Activated CD8-positive, alpha-beta memory T cell treated with anti-CD3 and anti-CD28 coated beads, Interleukin-2, amount 10 ng/mL, durations not matched to agents 7 days and 5 days (primary cell): ENCODE results near the gene COL25A1. TPM values are rescaled to one million over a fixed set of nuclear protein-coding genes. Genes with fewer than 3 reads are reported as not detected.

Experiments used
- ATAC-seq: fragments of 150-1000 bp; cut with Tn5 transposase; one replicate; pipeline ENCODE4 v1.10.0; 2021; ENCODE audit warnings: moderate library complexity
- CTCF ChIA-PET: fragments of 350-600 bp; sonication (Branson Sonifier 250); formaldehyde crosslinking; loops from one replicate; lab custom pipeline; 2021; ENCODE audit warnings: antibody characterized with exemption; lab: Charles Lee
- DNase-seq: peaks from one replicate; pipeline ENCODE4 v3.0.0-alpha.2; 2020
- H3K27ac Mint-ChIP-seq: one replicate; pipeline ENCODE4 v1.8.0; 2021; ENCODE audit warnings: mild to moderate bottlenecking, mixed read lengths
- H3K27me3 Mint-ChIP-seq: one replicate; pipeline ENCODE4 v1.8.0; 2021; ENCODE audit warnings: mixed read lengths
- H3K36me3 Mint-ChIP-seq: one replicate; pipeline ENCODE4 v1.8.0; 2021; ENCODE audit warnings: mild to moderate bottlenecking, mixed read lengths
- H3K4me1 Mint-ChIP-seq: one replicate; pipeline ENCODE4 v1.8.0; 2021; ENCODE audit warnings: mixed read lengths
- H3K4me3 Mint-ChIP-seq: one replicate; pipeline ENCODE4 v1.8.0; 2021; ENCODE audit warnings: mild to moderate bottlenecking, moderate library complexity, mixed read lengths
- H3K9me3 Mint-ChIP-seq: one replicate; pipeline ENCODE4 v1.8.0; 2022; ENCODE audit warnings: low read depth, mixed read lengths
- total RNA-seq, 2 experiments: library from RNA; stranded (reverse); gene quantifications; one replicate each; pipeline ENCODE4 v1.2.3, GENCODE V29; 2021

The COL25A1 gene
- total RNA-seq, 2 experiments from 2014 or later = not detected

DNA sequence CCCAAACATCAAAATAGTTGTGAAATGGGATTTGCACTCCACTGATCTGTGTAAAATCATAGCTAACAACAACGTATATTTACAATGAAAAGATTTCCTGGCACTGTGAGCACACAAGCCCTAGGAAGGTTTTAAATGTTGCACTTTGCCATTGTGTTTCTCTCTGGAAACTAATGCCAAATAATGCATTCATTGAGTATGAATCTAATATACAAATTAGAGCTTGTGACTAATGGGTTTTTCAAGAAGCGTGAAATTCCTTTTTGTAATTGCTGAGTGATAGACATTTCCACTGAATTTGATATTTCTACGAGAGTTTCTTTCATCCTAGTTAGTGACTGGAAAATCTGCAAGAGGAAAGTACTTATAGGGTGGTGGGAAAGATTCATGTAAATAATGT is 135.9 kb downstream of the COL25A1 start:
- peaks cover 38% of the 10 kb centered on the region for H3K27me3 Mint-ChIP-seq
- no peak overlapping the region for H3K27ac Mint-ChIP-seq
- no peak overlapping the region for H3K4me3 Mint-ChIP-seq
- H3K36me3 Mint-ChIP-seq = no peaks in the 10 kb centered on the region
- ATAC-seq (no peak), DNase-seq (no peak)
- no peaks in the 10 kb centered on the region for H3K9me3 Mint-ChIP-seq
- no peaks in the 10 kb centered on the region for H3K4me1 Mint-ChIP-seq
- CTCF ChIA-PET = no interaction called here

DNA sequence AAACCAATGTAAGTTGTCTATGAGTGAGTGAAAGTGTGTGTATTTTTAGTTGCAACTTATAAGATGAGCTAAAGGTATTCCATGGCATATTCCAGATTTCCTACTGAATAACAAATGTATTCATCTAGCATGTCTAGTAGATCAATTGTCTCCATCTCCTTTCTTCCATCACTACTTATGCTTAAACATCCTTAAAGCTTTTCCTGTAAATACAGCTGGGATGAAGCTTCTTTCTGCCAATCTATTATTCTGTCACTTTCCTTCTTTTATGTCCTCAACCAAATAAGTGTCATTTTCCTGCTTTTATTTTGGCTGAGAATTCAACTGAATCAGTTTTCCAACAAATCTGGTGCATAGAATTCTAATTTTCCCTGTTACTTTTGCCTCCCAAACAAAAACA is 136.3 kb downstream of the COL25A1 start:
- peaks cover 38% of the 10 kb centered on the region for H3K27me3 Mint-ChIP-seq
- CTCF ChIA-PET = no interaction called here
- DNase-seq = no peak
- H3K27ac Mint-ChIP-seq = no peak overlapping the region
- H3K4me3 Mint-ChIP-seq = no peak overlapping the region
- ATAC-seq = no peak
- H3K36me3 Mint-ChIP-seq = no peaks in the 10 kb centered on the region
- H3K9me3 Mint-ChIP-seq = no peaks in the 10 kb centered on the region
- H3K4me1 Mint-ChIP-seq = no peaks in the 10 kb centered on the region

DNA sequence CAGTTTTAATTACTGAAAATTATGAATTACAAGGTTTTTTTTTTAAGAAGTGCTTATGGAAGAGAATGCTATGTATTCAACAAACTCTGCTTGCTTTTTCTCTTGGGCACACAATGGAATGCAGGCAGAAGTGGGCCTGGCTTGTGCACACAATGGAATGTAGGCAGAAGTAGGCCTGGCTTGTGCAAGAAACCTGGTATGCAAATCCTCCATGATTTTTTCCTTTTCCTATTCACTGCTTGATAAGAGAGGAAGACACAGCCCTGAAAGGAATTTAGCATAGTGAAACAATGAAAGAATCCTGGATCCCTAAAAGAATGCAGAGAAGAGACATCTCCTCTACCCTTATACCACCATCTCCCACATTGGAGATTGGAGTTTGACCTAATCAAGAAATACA is 138.4 kb downstream of the COL25A1 start:
- CTCF ChIA-PET = no interaction called here
- Mint-ChIP-seq H3K36me3 (no peaks in the 10 kb centered on the region), H3K27ac (no peak overlapping the region), H3K9me3 (no peaks in the 10 kb centered on the region), H3K27me3 (peaks cover 37% of the 10 kb centered on the region), H3K4me1 (no peaks in the 10 kb centered on the region), H3K4me3 (no peak overlapping the region)
- ATAC-seq (no peak), DNase-seq (no peak)

DNA sequence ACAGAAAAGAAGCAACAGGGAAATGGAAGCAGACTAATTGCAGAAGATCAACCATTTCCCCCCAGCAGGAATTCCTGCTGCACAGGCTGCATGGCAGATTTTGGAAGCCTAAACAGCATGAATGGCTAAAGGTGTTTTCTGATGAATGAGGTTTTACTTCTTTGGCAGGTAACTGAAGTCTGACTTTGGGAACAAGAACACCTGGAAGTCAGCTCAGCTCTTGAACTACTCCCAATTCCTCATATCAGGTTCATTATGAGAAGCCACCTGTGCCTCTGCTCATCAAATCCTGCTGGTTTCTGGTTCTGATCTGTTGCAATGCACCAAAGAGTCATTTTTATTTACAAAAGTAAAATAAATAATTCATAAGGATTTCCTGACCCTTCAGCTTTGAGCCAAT is 139.0 kb downstream of the COL25A1 start:
- Mint-ChIP-seq H3K27ac (no peak overlapping the region), H3K4me1 (no peaks in the 10 kb centered on the region), H3K9me3 (no peaks in the 10 kb centered on the region), H3K36me3 (no peaks in the 10 kb centered on the region), H3K27me3 (peaks cover 34% of the 10 kb centered on the region), H3K4me3 (no peak overlapping the region)
- no peak for DNase-seq
- no peak for ATAC-seq
- CTCF ChIA-PET = no interaction called here

DNA sequence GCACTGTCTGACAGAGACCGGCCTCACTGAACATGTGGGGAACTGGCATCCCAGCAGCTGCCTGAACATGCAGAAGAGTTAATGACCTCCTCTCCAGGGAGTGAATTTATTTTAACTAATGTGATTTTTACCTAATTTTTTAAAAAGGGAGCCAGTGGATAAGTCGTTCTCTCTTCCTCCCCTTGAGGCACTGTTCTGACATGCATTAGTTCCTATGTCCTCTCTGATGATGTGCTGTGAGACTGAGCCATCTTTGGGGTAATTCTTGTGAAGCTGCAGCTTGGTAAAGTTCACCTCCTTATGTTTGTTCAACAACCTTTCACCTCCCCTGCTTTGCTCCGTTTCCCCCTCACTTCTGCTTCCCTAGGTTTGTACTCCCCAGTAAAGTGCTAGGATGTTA is 139.7 kb downstream of the COL25A1 start:
- H3K36me3 Mint-ChIP-seq = no peaks in the 10 kb centered on the region
- no peaks in the 10 kb centered on the region for H3K4me1 Mint-ChIP-seq
- CTCF ChIA-PET = no interaction called here
- H3K9me3 Mint-ChIP-seq = no peaks in the 10 kb centered on the region
- H3K27ac Mint-ChIP-seq = no peak overlapping the region
- ATAC-seq = no peak
- peaks cover 30% of the 10 kb centered on the region for H3K27me3 Mint-ChIP-seq
- no peak overlapping the region for H3K4me3 Mint-ChIP-seq
- no peak for DNase-seq

DNA sequence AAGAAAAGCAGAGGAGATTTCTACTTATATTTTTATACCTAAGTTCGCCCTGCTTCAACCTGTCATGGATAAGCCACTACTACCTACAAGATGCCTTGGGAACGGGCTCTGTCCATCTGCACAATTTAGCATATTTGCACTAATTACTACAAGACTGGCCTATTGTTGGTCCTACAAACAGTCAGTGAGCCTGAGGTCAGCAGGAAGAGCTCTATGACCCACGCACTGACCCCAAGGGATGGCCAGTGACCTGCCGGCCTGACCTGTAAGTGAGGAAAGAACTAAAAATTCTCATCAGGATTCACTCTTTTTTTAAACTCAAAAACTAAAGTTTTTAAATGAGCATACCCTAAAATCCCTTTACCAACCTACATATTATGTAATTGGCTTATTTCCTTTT is 142.0 kb downstream of the COL25A1 start:
- Mint-ChIP-seq H3K27me3 (peaks cover 23% of the 10 kb centered on the region), H3K4me1 (no peaks in the 10 kb centered on the region), H3K27ac (no peak overlapping the region), H3K4me3 (no peak overlapping the region), H3K9me3 (no peaks in the 10 kb centered on the region), H3K36me3 (no peaks in the 10 kb centered on the region)
- DNase-seq (no peak), ATAC-seq (no peak)
- CTCF ChIA-PET = no interaction called here

DNA sequence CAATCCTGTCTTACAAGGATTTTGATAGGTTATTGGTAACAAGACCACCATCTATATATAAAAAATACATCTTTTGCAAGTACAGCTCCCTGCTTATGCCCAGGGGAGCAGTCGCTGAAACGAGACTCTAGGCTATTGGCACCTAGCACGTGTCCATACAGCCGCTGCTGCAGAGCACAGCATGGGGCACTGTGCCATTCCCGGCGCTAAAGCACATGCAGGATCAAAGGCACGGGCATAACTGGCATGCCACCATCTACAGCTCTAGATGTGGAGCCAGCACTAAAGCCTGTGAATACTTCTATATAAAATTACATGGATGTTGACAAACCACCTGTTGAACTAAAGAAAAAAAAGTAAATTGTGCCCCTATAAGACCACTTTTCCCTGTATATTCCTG is 144.8 kb downstream of the COL25A1 start:
- Mint-ChIP-seq H3K27ac (no peak overlapping the region), H3K9me3 (no peaks in the 10 kb centered on the region), H3K4me3 (no peak overlapping the region), H3K4me1 (no peaks in the 10 kb centered on the region), H3K36me3 (no peaks in the 10 kb centered on the region), H3K27me3 (peaks cover 18% of the 10 kb centered on the region)
- no peak for DNase-seq
- no peak for ATAC-seq
- CTCF ChIA-PET = no interaction called here

DNA sequence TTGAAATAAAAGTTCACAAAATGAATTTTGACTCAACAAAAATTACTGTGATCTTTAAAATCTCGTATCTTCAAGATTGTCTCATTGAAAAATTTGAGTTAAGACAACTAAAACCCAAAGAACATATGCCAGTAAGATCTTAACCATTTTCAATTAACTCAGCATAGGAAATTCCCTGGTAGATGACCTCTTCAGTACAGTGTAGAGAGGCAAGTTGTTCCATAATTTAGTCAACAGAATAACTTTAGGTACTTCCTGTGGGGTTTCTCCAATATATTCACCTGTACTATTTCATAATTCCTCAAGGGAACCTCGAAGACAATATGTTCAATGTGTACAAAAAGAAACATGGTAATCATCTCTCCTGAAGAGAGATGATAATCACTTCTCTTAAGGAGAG is 145.3 kb downstream of the COL25A1 start:
- Mint-ChIP-seq H3K4me3 (no peak overlapping the region), H3K36me3 (no peaks in the 10 kb centered on the region), H3K4me1 (no peaks in the 10 kb centered on the region), H3K27me3 (peaks cover 21% of the 10 kb centered on the region), H3K9me3 (no peaks in the 10 kb centered on the region), H3K27ac (no peak overlapping the region)
- CTCF ChIA-PET = no interaction called here
- DNase-seq (no peak), ATAC-seq (no peak)

DNA sequence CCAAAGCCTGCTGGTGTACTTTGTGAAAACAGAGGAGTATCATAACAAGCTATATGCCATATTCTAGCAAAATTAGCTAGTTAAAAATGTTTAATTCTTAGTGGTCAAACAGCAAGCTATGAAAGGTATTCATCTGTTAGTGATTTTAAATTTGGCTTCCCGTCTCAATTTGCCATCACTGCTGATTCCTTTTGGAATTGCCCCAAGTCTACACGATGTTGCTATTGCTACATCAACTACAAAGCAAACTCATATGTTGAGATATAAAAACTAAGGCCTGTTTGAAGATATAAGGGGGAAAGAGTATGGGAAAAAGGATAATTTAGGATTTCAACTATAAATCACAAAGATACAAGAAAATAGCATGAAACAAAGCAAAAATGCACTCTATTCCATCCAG is 146.1 kb downstream of the COL25A1 start:
- Mint-ChIP-seq H3K36me3 (no peaks in the 10 kb centered on the region), H3K27me3 (peaks cover 18% of the 10 kb centered on the region), H3K4me1 (no peaks in the 10 kb centered on the region), H3K9me3 (no peaks in the 10 kb centered on the region), H3K4me3 (no peak overlapping the region), H3K27ac (no peak overlapping the region)
- ATAC-seq = no peak
- CTCF ChIA-PET = no interaction called here
- DNase-seq = no peak

DNA sequence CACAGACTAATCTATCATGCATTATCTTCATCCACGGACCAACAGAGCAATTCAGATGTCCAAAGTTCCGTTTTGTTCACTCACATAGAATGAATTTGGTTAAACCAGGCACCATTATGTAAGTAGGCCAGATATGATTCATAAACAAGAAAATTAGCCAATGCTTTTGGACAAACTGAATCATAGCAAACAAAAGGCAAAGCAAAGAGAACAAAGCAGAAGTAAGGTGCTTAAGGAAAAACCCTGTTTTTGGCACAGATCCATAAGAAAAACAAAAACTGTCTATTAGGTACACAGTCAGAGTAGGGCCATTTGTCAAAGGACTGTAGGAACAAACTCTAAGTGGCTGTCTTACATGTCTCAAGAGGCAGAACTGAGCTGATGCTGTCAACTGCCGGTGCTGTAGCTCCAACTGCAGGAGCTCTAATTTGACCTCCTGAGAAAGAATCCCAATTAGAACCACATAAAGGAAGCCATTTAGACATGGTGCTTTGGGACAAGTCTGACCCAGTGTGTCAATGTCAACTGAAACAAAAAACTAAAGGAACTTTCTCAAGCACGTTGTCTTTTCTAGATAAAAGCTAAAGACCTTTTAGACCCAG is 146.7 kb downstream of the COL25A1 start:
- Mint-ChIP-seq H3K4me3 (no peak overlapping the region), H3K27ac (no peak overlapping the region), H3K4me1 (no peaks in the 10 kb centered on the region), H3K9me3 (no peaks in the 10 kb centered on the region), H3K27me3 (peaks cover 21% of the 10 kb centered on the region), H3K36me3 (no peaks in the 10 kb centered on the region)
- CTCF ChIA-PET = no interaction called here
- DNase-seq = no peak
- no peak for ATAC-seq

DNA sequence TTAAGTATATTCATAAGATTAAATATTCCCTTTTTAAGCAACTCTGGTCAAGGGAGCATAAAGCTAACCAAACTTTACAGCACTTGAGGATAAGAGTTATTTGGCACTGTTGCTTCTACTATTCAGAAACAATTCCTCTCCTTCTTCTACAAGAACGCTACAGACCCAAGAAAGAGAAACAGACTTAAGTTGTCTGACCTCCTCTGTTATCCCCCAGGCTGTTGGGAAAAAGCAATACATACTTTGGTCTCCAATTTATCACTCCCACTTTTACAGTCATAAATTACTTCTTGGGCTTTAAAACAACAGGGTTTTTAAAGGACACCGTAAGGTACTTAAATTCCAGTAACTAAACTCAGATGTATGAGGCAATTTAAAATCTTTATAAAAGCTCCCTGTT is 147.4 kb downstream of the COL25A1 start:
- Mint-ChIP-seq H3K4me1 (no peaks in the 10 kb centered on the region), H3K27ac (no peak overlapping the region)
- CTCF ChIA-PET = no interaction called here

DNA sequence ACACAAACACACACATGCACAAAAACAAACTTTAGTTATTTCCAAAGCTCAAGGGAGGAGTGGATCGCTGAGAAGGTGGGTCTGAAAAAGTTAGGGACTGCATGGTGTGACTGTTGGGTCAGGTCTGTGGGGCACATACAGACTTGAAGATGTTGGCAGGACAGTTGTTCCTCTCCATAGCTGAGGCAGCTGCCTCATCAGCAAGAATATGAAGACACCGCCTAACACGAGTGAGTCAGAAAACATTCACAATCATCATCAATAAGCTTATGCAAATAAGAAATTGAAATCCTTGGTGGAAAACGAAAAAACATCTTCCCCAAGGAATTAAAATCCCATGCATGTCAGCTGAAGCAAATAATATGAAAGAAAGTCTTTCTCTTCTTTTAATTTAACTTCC is 148.0 kb downstream of the COL25A1 start:
- no peak overlapping the region for H3K4me3 Mint-ChIP-seq
- H3K4me1 Mint-ChIP-seq = no peaks in the 10 kb centered on the region
- no peaks in the 10 kb centered on the region for H3K36me3 Mint-ChIP-seq
- peaks cover 17% of the 10 kb centered on the region for H3K27me3 Mint-ChIP-seq
- no peak overlapping the region for H3K27ac Mint-ChIP-seq
- CTCF ChIA-PET = no interaction called here
- H3K9me3 Mint-ChIP-seq = no peaks in the 10 kb centered on the region
- ATAC-seq (no peak), DNase-seq (no peak)

More for the DNA sequence above, 147.4 kb downstream of the COL25A1 start:
- peaks cover 19% of the 10 kb centered on the region for H3K27me3 Mint-ChIP-seq
- ATAC-seq = no peak
- no peaks in the 10 kb centered on the region for H3K9me3 Mint-ChIP-seq
- no peak overlapping the region for H3K4me3 Mint-ChIP-seq
- H3K36me3 Mint-ChIP-seq = no peaks in the 10 kb centered on the region
- DNase-seq = no peak

DNA sequence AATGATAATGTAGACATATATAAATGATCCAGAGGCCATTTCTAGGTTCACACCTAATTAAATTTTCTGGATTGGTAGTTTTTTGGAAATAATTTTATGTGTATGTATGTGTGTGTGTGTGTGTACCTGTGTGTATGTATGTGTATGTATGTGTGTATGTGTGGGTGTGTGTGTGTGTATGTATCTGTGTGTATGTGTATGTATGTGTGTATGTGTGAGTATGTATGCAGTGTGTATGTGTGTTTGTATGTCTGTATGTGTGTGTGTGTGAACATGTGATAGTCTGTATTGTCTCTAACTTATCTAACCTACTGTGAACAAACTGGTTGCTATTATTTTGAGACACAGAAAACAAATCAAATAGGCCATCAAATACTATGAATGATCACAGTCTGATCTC is 152.6 kb downstream of the COL25A1 start:
- Mint-ChIP-seq H3K9me3 (no peaks in the 10 kb centered on the region), H3K4me1 (no peaks in the 10 kb centered on the region)

DNA sequence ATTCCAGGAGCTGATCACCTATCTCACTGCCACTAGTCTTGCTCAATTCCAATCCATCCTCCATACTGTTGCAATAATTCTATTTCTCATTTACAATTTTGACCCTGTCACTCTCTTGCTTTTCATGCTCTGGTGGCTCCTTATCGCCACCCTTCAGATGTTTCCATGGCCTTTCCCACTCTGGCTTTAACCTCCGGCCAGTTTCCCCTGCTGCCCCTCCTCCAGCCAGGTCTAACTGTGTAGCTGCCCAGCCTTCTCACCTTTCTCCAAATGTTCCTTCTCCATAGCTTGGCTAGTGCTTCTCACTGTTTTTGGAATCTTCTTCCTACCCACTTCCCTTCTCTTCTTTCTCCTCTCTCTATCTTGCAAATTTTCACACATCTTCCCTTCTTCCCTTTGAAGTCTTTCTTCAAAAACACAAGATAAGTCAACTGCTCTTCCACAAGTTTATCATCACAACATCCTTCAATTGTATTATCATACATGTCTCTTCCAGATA is 153.8 kb downstream of the COL25A1 start:
- ATAC-seq = no peak
- peaks cover 11% of the 10 kb centered on the region for H3K27me3 Mint-ChIP-seq
- no peak overlapping the region for H3K27ac Mint-ChIP-seq
- H3K9me3 Mint-ChIP-seq = no peaks in the 10 kb centered on the region
- no peak for DNase-seq
- CTCF ChIA-PET = no interaction called here
- no peaks in the 10 kb centered on the region for H3K36me3 Mint-ChIP-seq
- H3K4me1 Mint-ChIP-seq = no peaks in the 10 kb centered on the region
- no peak overlapping the region for H3K4me3 Mint-ChIP-seq

More for the DNA sequence above, 152.6 kb downstream of the COL25A1 start:
- Mint-ChIP-seq H3K4me3 (no peak overlapping the region), H3K36me3 (no peaks in the 10 kb centered on the region), H3K27ac (no peak overlapping the region), H3K27me3 (peaks cover 11% of the 10 kb centered on the region)
- CTCF ChIA-PET = no interaction called here
- DNase-seq (no peak), ATAC-seq (no peak)

DNA sequence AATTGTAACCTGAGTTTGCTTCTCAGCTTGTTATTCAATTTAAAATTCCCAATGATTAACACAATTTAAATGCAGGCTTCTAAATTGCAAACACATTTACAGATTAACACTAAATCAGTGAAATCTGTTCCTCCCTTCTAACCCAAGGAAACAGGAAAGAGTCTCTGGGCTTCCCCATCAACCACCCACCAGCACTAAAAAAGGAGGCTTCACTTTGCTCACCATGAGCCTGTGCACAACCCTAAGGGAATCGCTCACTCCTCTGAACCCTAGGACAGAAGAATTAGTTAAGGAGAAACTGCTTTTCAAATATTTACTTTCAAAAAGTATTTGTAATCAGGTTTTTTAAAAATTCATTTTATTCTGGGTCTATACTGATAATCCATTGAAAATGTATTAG is 155.3 kb downstream of the COL25A1 start:
- DNase-seq (no peak), ATAC-seq (no peak)
- Mint-ChIP-seq H3K4me3 (no peak overlapping the region), H3K36me3 (peaks cover under 1% of the 10 kb centered on the region), H3K27ac (no peak overlapping the region), H3K9me3 (peaks cover 1% of the 10 kb centered on the region), H3K4me1 (peaks cover under 1% of the 10 kb centered on the region), H3K27me3 (peaks cover 13% of the 10 kb centered on the region)
- CTCF ChIA-PET = no interaction called here
